OCI-LY7 (cell line): ENCODE results near the gene GOSR2.

Experiments used
- EZH2phosphoT487 ChIP-seq: fragments of 200-600 bp; sonication (generic); IDR thresholded peaks from 2 replicates; pipeline ENCODE4 v1.6.1; 2018; ENCODE audit warnings: low read depth, borderline replicate concordance, mild to moderate bottlenecking, mixed run types, antibody characterized with exemption, low read length, moderate library complexity, mixed read lengths
- TF ChIP-seq, protein P1 (sequence below): fragments of 200-600 bp; sonication (generic); conservative IDR thresholded peaks from 2 replicates; pipeline ENCODE4 v1.5.1; 2014; ENCODE audit warnings: mild to moderate bottlenecking, antibody characterized with exemption, low read length, moderate library complexity, mixed read lengths

GRCh38 chr17:46950997-46951621 lies 28.1 kb downstream of the GOSR2 start:
- TF ChIP-seq, protein P1, sequence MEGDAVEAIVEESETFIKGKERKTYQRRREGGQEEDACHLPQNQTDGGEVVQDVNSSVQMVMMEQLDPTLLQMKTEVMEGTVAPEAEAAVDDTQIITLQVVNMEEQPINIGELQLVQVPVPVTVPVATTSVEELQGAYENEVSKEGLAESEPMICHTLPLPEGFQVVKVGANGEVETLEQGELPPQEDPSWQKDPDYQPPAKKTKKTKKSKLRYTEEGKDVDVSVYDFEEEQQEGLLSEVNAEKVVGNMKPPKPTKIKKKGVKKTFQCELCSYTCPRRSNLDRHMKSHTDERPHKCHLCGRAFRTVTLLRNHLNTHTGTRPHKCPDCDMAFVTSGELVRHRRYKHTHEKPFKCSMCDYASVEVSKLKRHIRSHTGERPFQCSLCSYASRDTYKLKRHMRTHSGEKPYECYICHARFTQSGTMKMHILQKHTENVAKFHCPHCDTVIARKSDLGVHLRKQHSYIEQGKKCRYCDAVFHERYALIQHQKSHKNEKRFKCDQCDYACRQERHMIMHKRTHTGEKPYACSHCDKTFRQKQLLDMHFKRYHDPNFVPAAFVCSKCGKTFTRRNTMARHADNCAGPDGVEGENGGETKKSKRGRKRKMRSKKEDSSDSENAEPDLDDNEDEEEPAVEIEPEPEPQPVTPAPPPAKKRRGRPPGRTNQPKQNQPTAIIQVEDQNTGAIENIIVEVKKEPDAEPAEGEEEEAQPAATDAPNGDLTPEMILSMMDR = no peak
- no peak for TF ChIP-seq EZH2phosphoT487
